HL-60 (cell line): ENCODE data around the gene OSBPL6.

Experiments used
- DNase-seq, 2 experiments: peaks; one replicate each; pipeline ENCODE4 v3.0.0-alpha.2; 2010 to 2020; ENCODE audit warnings: low read depth in 1 of 2, low spot score in 1 of 2
- H3K27ac ChIP-seq: fragments of 250-450 bp; sonication (Bioruptor Pico); replicated peaks from 2 replicates; pipeline ENCODE4 v1.5.1; 2020; ENCODE audit warnings: mild to moderate bottlenecking, moderate library complexity
- H3K27me3 ChIP-seq: fragments of 250-450 bp; sonication (Bioruptor Pico); 2 replicates; pipeline ENCODE4 v1.5.1; 2021; ENCODE audit warnings: mild to moderate bottlenecking, moderate library complexity; ENCODE audit not compliant: insufficient read depth, poor library complexity, severe bottlenecking
- H3K4me3 ChIP-seq: replicated peaks from 2 replicates; pipeline ENCODE4 v1.5.1; 2011; ENCODE audit warnings: mild to moderate bottlenecking, control low read depth, low read length; ENCODE audit not compliant: insufficient read depth
- GABPA ChIP-seq: IDR thresholded peaks from 2 replicates; pipeline ENCODE4 v1.6.1; 2012; ENCODE audit warnings: low read depth
- POLR2AphosphoS5 ChIP-seq: IDR thresholded peaks from 2 replicates; pipeline ENCODE4 v1.6.1; 2012; ENCODE audit warnings: low read depth
- SPI1 ChIP-seq: IDR thresholded peaks from 2 replicates; pipeline ENCODE4 v1.6.1; 2012; ENCODE audit warnings: low read depth, mild to moderate bottlenecking, borderline replicate concordance
- TF ChIP-seq, protein P1 (sequence below): IDR thresholded peaks from 2 replicates; pipeline ENCODE4 v1.6.1; 2012; ENCODE audit warnings: low read depth; ENCODE audit not compliant: insufficient replicate concordance
- TF ChIP-seq, protein P2 (sequence below): IDR thresholded peaks from one replicate; pipeline ENCODE4 v1.5.1; 2011; ENCODE audit warnings: low read length, control low read depth, inconsistent platforms; ENCODE audit not compliant: insufficient read depth

Gene OSBPL6

DNA sequence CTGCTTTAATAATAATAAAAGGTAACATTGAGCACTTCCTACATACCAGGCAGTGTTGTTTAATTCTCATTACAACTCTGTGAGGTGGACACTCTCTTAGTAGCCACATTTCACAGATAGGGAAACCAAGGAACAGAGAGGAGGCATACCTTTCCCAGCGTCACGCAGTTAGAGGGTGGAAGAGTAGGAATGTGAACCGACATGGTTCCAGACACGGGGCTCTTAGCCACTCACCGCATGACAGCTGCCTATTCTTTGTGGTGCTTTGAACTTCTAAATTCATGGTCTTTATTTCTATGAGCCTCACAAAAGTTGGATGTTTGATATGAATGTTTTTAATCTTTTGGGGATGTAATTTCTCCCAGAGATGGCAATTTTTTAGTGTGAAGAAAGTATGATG, 76.0 kb downstream of the OSBPL6 start:
- no peak for TF ChIP-seq GABPA
- TF ChIP-seq, protein P1, sequence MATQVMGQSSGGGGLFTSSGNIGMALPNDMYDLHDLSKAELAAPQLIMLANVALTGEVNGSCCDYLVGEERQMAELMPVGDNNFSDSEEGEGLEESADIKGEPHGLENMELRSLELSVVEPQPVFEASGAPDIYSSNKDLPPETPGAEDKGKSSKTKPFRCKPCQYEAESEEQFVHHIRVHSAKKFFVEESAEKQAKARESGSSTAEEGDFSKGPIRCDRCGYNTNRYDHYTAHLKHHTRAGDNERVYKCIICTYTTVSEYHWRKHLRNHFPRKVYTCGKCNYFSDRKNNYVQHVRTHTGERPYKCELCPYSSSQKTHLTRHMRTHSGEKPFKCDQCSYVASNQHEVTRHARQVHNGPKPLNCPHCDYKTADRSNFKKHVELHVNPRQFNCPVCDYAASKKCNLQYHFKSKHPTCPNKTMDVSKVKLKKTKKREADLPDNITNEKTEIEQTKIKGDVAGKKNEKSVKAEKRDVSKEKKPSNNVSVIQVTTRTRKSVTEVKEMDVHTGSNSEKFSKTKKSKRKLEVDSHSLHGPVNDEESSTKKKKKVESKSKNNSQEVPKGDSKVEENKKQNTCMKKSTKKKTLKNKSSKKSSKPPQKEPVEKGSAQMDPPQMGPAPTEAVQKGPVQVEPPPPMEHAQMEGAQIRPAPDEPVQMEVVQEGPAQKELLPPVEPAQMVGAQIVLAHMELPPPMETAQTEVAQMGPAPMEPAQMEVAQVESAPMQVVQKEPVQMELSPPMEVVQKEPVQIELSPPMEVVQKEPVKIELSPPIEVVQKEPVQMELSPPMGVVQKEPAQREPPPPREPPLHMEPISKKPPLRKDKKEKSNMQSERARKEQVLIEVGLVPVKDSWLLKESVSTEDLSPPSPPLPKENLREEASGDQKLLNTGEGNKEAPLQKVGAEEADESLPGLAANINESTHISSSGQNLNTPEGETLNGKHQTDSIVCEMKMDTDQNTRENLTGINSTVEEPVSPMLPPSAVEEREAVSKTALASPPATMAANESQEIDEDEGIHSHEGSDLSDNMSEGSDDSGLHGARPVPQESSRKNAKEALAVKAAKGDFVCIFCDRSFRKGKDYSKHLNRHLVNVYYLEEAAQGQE = no peak
- TF ChIP-seq SPI1 = no peak
- TF ChIP-seq, protein P2, sequence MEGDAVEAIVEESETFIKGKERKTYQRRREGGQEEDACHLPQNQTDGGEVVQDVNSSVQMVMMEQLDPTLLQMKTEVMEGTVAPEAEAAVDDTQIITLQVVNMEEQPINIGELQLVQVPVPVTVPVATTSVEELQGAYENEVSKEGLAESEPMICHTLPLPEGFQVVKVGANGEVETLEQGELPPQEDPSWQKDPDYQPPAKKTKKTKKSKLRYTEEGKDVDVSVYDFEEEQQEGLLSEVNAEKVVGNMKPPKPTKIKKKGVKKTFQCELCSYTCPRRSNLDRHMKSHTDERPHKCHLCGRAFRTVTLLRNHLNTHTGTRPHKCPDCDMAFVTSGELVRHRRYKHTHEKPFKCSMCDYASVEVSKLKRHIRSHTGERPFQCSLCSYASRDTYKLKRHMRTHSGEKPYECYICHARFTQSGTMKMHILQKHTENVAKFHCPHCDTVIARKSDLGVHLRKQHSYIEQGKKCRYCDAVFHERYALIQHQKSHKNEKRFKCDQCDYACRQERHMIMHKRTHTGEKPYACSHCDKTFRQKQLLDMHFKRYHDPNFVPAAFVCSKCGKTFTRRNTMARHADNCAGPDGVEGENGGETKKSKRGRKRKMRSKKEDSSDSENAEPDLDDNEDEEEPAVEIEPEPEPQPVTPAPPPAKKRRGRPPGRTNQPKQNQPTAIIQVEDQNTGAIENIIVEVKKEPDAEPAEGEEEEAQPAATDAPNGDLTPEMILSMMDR = no peak
- TF ChIP-seq POLR2AphosphoS5 = no peak
- Histone ChIP-seq H3K27me3 (no peaks in the 10 kb centered on the region), H3K27ac (no peak overlapping the region), H3K4me3 (no peak overlapping the region)
- no peak for DNase-seq

DNA sequence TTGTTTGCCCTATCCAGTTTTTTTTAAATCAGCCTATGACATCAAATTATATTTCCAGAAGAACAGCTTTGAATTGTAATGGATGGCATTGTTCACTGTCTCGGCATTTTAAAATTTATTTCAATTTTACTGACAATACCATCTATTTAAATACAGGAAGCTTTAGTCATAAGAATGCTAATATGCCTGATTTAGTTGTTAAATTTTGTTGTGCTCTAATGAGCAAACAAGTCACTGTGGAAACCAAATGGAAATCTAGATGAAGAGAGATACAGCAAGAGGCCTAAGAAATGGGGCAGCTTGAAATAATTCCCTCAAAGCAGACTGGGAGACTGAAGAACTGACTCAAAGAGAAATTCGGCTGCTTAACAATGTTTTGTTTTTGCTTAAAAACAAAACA, 76.8 kb downstream of the OSBPL6 start:
- Histone ChIP-seq H3K27me3 (no peaks in the 10 kb centered on the region), H3K4me3 (no peak overlapping the region), H3K27ac (no peak overlapping the region)
- TF ChIP-seq, protein P1 = no peak
- TF ChIP-seq SPI1 (no peak), GABPA (no peak), POLR2AphosphoS5 (no peak)
- TF ChIP-seq, protein P2 = no peak
- no peak for DNase-seq

DNA sequence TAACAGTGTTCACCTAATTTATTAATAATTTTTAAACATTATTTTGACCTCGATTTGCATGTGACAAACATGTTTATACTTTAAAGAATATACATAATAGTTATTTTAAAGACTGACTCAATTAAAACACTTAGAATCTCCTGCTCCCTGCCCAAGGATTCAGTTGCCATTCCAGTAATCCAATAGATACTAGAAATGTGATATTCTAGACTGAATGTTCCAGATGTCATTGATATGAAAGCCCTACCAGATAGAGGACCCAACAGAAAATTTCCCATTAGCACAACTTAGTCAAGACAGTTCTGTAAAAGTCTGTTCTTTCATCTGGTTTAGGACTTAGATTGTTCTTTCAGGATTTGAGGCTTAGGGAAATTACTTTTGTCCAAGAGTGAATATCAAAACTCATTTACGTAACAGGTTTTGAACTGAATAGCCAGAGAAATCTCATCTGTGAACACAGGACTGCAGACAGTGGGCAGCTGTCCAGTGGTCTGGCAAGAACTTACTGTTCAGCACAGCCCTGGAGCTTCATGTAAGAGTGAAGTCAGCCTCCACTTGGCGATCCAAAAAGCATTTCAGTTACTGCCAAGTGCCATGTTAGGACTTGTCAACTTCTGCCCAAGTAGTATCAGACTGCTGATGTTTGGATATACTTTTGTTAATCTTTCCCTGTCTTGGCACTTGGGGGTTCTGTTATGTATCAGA, 77.5 kb downstream of the OSBPL6 start:
- H3K27ac ChIP-seq = no peak overlapping the region
- DNase-seq = no peak

More for the DNA sequence above, 77.5 kb downstream of the OSBPL6 start:
- Histone ChIP-seq H3K4me3 (no peak overlapping the region), H3K27me3 (no peaks in the 10 kb centered on the region)
- TF ChIP-seq GABPA (no peak), SPI1 (no peak)
- TF ChIP-seq, protein P2 = no peak
